Hepatocyte (in vitro differentiated cells): ENCODE data around the gene SSRP1.

Source experiments
- EZH2 ChIP-seq: fragments of 200-600 bp; sonication (generic); IDR thresholded peaks from 2 replicates; pipeline ENCODE4 v1.6.1; 2016; ENCODE audit warnings: antibody characterized with exemption, mild to moderate bottlenecking, borderline replicate concordance
- TF ChIP-seq, protein P1 (sequence below): fragments of 200-600 bp; sonication (generic); IDR thresholded peaks from 2 replicates; pipeline ENCODE4 v1.5.1; 2016; ENCODE audit warnings: antibody characterized with exemption, mild to moderate bottlenecking; ENCODE audit not compliant: poor library complexity

DNA sequence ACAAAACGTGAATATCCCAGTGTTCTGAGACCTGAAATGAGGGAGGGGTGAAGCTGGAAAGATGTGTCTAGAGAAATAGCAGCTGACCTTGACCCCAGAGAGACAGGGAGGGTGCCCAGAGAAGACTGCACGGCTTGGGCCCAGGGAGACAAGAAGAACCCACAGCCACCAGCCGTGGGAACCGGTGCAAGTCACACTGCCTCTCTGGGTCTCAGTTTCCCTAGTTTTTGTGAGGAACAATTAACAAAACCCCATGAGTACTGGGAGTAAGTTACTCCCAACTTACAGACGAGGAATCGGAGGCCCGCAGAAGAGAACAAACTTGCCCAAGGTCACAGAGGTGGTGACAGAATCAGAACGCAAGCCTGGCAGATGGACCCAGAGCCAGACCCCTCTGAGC lies 30.2 kb downstream of the SSRP1 start:
- TF ChIP-seq, protein P1, sequence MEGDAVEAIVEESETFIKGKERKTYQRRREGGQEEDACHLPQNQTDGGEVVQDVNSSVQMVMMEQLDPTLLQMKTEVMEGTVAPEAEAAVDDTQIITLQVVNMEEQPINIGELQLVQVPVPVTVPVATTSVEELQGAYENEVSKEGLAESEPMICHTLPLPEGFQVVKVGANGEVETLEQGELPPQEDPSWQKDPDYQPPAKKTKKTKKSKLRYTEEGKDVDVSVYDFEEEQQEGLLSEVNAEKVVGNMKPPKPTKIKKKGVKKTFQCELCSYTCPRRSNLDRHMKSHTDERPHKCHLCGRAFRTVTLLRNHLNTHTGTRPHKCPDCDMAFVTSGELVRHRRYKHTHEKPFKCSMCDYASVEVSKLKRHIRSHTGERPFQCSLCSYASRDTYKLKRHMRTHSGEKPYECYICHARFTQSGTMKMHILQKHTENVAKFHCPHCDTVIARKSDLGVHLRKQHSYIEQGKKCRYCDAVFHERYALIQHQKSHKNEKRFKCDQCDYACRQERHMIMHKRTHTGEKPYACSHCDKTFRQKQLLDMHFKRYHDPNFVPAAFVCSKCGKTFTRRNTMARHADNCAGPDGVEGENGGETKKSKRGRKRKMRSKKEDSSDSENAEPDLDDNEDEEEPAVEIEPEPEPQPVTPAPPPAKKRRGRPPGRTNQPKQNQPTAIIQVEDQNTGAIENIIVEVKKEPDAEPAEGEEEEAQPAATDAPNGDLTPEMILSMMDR = no peak
- TF ChIP-seq EZH2 = no peak
